GM12878 (cell line): Measurements from ENCODE around the gene ABHD3.

Experiments
- CEBPB ChIP-seq, 2 experiments: fragments of 150-350 bp in 1 of 2; IDR thresholded peaks; 2 replicates each; pipeline ENCODE4 v1.6.1; 2012 to 2014; ENCODE audit warnings: low read depth in 2 of 2, low read length in 2 of 2, borderline replicate concordance in 1 of 2, inconsistent platforms in 1 of 2
- EP300 ChIP-seq, 2 experiments: fragments of 150-350 bp in 1 of 2; IDR thresholded peaks; 2 replicates each; pipeline ENCODE4 v1.6.1; 2011 to 2012; ENCODE audit warnings: low read depth in 2 of 2, low read length in 2 of 2, borderline replicate concordance in 1 of 2, improper control_type of control experiment in 1 of 2, inconsistent platforms in 1 of 2; ENCODE audit not compliant: control insufficient read depth in 1 of 2
- ESRRA ChIP-seq: IDR thresholded peaks from 2 replicates; pipeline ENCODE4 v1.6.1; 2012; ENCODE audit warnings: mild to moderate bottlenecking, low read length, improper control_type of control experiment
- EZH2 ChIP-seq: IDR thresholded peaks from 2 replicates; pipeline ENCODE4 v1.6.1; 2012; ENCODE audit warnings: low read depth, mild to moderate bottlenecking, control low read depth, inconsistent platforms, low read length, borderline replicate concordance; ENCODE audit not compliant: control insufficient read depth
- JUNB ChIP-seq: IDR thresholded peaks from 2 replicates; pipeline ENCODE4 v1.6.1; 2016; ENCODE audit warnings: antibody characterized with exemption, mild to moderate bottlenecking
- NR2C2 ChIP-seq: IDR thresholded peaks from 2 replicates; pipeline ENCODE4 v1.6.1; 2011; ENCODE audit warnings: borderline replicate concordance, low read depth; ENCODE audit not compliant: control insufficient read depth, insufficient read length
- POLR2AphosphoS2 ChIP-seq: IDR thresholded peaks from 2 replicates; pipeline ENCODE4 v1.6.1; 2011; ENCODE audit warnings: low read depth, mild to moderate bottlenecking, low read length, improper control_type of control experiment, moderate library complexity
- RCOR1 ChIP-seq: conservative IDR thresholded peaks from 2 replicates; pipeline ENCODE4 v1.6.1; 2012; ENCODE audit warnings: low read depth, low read length, improper control_type of control experiment
- SMAD1 ChIP-seq: fragments of 450-650 bp; IDR thresholded peaks from 2 replicates; pipeline ENCODE4 v1.6.1; 2018; ENCODE audit warnings: mild to moderate bottlenecking, low read depth; ENCODE audit not compliant: partially characterized antibody
- SREBF2 ChIP-seq: IDR thresholded peaks from 2 replicates; pipeline ENCODE4 v1.6.1; 2012; ENCODE audit warnings: mild to moderate bottlenecking, low read length
- ZNF217 ChIP-seq: fragments of 450-650 bp; IDR thresholded peaks from 2 replicates; pipeline ENCODE4 v1.6.1; 2017; ENCODE audit warnings: antibody characterized with exemption, mild to moderate bottlenecking
- TF ChIP-seq, protein P1 (sequence below), 3 experiments: IDR thresholded peaks in 2 of 3; conservative IDR thresholded peaks in 1 of 3; 2 replicates each; pipeline ENCODE4 v1.5.1; 2011; ENCODE audit warnings: low read depth in 3 of 3, low read length in 3 of 3, mild to moderate bottlenecking in 3 of 3, control low read depth in 2 of 3, moderate library complexity in 2 of 3, inconsistent platforms in 1 of 3, mixed read lengths in 1 of 3; ENCODE audit not compliant: control insufficient read depth in 2 of 3, insufficient read depth in 1 of 3; ENCODE audit errors: extremely low read depth in 1 of 3

DNA sequence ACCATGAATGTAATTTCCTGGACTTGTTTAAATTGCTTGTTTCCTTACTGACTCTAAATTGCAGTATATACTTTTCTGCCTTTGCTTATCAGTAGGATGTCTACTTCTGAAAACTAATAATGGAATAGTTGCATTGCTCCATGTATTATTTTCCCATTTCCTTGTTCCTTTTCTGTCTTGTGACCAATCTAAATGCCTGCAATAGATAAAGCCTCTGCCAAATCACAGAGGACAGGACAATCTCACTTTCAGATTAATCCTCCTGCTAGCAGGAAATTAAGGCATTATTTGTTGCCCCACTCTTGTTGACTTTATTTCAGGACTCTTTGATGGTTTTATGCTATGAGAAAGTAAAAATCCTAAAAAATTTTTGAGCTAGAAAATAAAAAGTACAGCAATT is 99.4 kb downstream of the ABHD3 start:
- TF ChIP-seq EP300 (IDR thresholded peaks at IDR 0.05; ENCODE audit: borderline replicate concordance in 1 of 2, control insufficient read depth in 1 of 2, low read depth in 2 of 2, low read length in 2 of 2) (no peak), ZNF217 (no peak), POLR2AphosphoS2 (no peak), CEBPB (IDR thresholded peaks at IDR 0.05; ENCODE audit: borderline replicate concordance in 1 of 2, low read depth in 2 of 2, low read length in 2 of 2) (no peak), NR2C2 (no peak), EZH2 (no peak), ESRRA (no peak), RCOR1 (no peak), JUNB (no peak), SMAD1 (no peak), SREBF2 (no peak)
- TF ChIP-seq, protein P1, sequence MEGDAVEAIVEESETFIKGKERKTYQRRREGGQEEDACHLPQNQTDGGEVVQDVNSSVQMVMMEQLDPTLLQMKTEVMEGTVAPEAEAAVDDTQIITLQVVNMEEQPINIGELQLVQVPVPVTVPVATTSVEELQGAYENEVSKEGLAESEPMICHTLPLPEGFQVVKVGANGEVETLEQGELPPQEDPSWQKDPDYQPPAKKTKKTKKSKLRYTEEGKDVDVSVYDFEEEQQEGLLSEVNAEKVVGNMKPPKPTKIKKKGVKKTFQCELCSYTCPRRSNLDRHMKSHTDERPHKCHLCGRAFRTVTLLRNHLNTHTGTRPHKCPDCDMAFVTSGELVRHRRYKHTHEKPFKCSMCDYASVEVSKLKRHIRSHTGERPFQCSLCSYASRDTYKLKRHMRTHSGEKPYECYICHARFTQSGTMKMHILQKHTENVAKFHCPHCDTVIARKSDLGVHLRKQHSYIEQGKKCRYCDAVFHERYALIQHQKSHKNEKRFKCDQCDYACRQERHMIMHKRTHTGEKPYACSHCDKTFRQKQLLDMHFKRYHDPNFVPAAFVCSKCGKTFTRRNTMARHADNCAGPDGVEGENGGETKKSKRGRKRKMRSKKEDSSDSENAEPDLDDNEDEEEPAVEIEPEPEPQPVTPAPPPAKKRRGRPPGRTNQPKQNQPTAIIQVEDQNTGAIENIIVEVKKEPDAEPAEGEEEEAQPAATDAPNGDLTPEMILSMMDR (IDR thresholded peaks at IDR 0.05 in 2 of 3, conservative IDR thresholded peaks at IDR 0.05 in 1 of 3; ENCODE audit: control insufficient read depth in 2 of 3, extremely low read depth in 1 of 3, insufficient read depth in 1 of 3, low read depth in 3 of 3, low read length in 3 of 3) = no peak
